ENCODE results near the gene SCAPER. TPM values are rescaled to one million over a fixed set of nuclear protein-coding genes. Genes with fewer than 3 reads are reported as not detected.
"Not testable (repeated sequence)": the region's sequence is repeated elsewhere in the genome, so short reads cannot be mapped to it uniquely, and the experiment has no call there.

The SCAPER gene
- total RNA-seq, 1 donor from 2014 or later, result 78.1 TPM

- Histone ChIP-seq H3K4me3 (no peak overlapping the region), H3K4me1 (no peaks in the 10 kb centered on the region), H3K36me3 (no peaks in the 10 kb centered on the region), H3K9me3 (no peaks in the 10 kb centered on the region), H3K27me3 (no peaks in the 10 kb centered on the region), H3K27ac (no peak overlapping the region)
- intact Hi-C loops (cut with DNase I), result no loop called here
- no peak for DNase-seq (ENCODE audit: low spot score in 2 of 2)
- TF ChIP-seq, protein P1, sequence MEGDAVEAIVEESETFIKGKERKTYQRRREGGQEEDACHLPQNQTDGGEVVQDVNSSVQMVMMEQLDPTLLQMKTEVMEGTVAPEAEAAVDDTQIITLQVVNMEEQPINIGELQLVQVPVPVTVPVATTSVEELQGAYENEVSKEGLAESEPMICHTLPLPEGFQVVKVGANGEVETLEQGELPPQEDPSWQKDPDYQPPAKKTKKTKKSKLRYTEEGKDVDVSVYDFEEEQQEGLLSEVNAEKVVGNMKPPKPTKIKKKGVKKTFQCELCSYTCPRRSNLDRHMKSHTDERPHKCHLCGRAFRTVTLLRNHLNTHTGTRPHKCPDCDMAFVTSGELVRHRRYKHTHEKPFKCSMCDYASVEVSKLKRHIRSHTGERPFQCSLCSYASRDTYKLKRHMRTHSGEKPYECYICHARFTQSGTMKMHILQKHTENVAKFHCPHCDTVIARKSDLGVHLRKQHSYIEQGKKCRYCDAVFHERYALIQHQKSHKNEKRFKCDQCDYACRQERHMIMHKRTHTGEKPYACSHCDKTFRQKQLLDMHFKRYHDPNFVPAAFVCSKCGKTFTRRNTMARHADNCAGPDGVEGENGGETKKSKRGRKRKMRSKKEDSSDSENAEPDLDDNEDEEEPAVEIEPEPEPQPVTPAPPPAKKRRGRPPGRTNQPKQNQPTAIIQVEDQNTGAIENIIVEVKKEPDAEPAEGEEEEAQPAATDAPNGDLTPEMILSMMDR (IDR thresholded peaks at IDR 0.05), result no peak
Observed at GRCh38 chr15:76448755-76449154, 456.4 kb downstream of the SCAPER start.

GRCh38 chr15:76447728-76448441, 457.3 kb downstream of the SCAPER start:
- DNase-seq (ENCODE audit: low spot score in 2 of 2), result no peak
- H3K4me1 ChIP-seq, result no peaks in the 10 kb centered on the region
- no peaks in the 10 kb centered on the region for H3K36me3 ChIP-seq
- no peak overlapping the region for H3K27ac ChIP-seq
- H3K27me3 ChIP-seq, result no peaks in the 10 kb centered on the region
- TF ChIP-seq, protein P1 (IDR thresholded peaks at IDR 0.05), result no peak
- intact Hi-C loops (cut with DNase I), result no loop called here
- H3K9me3 ChIP-seq, result no peaks in the 10 kb centered on the region
- no peak overlapping the region for H3K4me3 ChIP-seq

- DNase-seq (ENCODE audit: low spot score in 2 of 2), result no peak
- Histone ChIP-seq H3K4me1 (no peaks in the 10 kb centered on the region), H3K27ac (no peak overlapping the region), H3K36me3 (no peaks in the 10 kb centered on the region), H3K27me3 (no peaks in the 10 kb centered on the region), H3K9me3 (no peaks in the 10 kb centered on the region), H3K4me3 (no peak overlapping the region)
- intact Hi-C loops (cut with DNase I), result no loop called here
- TF ChIP-seq, protein P1 (IDR thresholded peaks at IDR 0.05), result no peak
Observed at GRCh38 chr15:76440441-76440840, 464.7 kb downstream of the SCAPER start.

GRCh38 chr15:76439542-76439941, 465.6 kb downstream of the SCAPER start:
- Histone ChIP-seq H3K27ac (no peak overlapping the region), H3K4me1 (no peaks in the 10 kb centered on the region), H3K27me3 (no peaks in the 10 kb centered on the region), H3K9me3 (no peaks in the 10 kb centered on the region), H3K36me3 (no peaks in the 10 kb centered on the region), H3K4me3 (no peak overlapping the region)
- DNase-seq (ENCODE audit: low spot score in 2 of 2), result no peak
- TF ChIP-seq, protein P1 (IDR thresholded peaks at IDR 0.05), result no peak
- intact Hi-C loops (cut with DNase I), result no loop called here

- intact Hi-C loops (cut with DNase I), result no loop called here
- TF ChIP-seq, protein P1 (IDR thresholded peaks at IDR 0.05), result no peak
- peaks cover 4 to 22% of the 10 kb centered on the region in 2 donors for H3K36me3 ChIP-seq
Observed at GRCh38 chr15:76433798-76434400, 471.2 kb downstream of the SCAPER start.

DNA sequence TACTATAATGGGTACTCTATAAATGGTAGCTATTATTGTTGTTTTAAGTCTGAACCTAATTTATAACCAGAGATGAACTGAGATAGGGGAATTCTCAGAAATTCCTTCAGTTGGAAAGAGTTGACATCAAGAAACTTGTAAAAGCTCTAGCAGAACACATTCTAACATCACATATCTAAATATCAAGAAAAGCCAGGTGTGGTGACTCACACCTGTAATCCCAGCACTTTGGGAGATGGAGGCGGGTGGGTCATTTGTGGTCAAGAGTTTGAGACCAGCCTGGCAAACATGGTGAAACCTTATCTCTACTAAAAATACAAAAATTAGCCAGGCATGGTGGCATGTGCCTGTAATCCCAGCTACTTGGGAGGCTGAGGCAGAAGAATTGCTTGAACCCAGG, 472.1 kb downstream of the SCAPER start:
- H3K27ac ChIP-seq; H3K4me1 ChIP-seq; intact Hi-C loops (cut with DNase I); H3K27me3 ChIP-seq; DNase-seq (ENCODE audit: low spot score in 2 of 2); H3K9me3 ChIP-seq; H3K4me3 ChIP-seq: not testable (repeated sequence)
- H3K36me3 ChIP-seq, result peaks cover 4 to 24% of the 10 kb centered on the region in 2 donors

More at GRCh38 chr15:76433798-76434400, 471.2 kb downstream of the SCAPER start:
- Histone ChIP-seq H3K4me3 (no peak overlapping the region), H3K9me3 (no peaks in the 10 kb centered on the region), H3K4me1 (no peaks in the 10 kb centered on the region), H3K27me3 (no peaks in the 10 kb centered on the region), H3K27ac (no peak overlapping the region)
- DNase-seq (ENCODE audit: low spot score in 2 of 2), result no peak
